Spleen (tissue), 11 donors: ENCODE measurements around the gene LYPD1. TPM values are rescaled to one million over a fixed set of nuclear protein-coding genes. Genes with fewer than 3 reads are reported as not detected.

ENCODE experiments used
- DNase-seq: peaks from one replicate; pipeline ENCODE4 v3.0.0-alpha.2; 2020
- H3K27ac ChIP-seq, 8 donors: fragments of 200-600 bp; sonication (generic) in 7 of 8; 1 replicate in 4 of 8; 2 replicates in 4 of 8; pipeline versions ENCODE4 v1.5.0 to v1.8.0; 2016 to 2021; ENCODE audit warnings: inconsistent platforms in 4 of 8, mild to moderate bottlenecking in 4 of 8, moderate library complexity in 1 of 8
- H3K27me3 ChIP-seq, 7 donors: fragments of 200-600 bp; sonication (generic) in 6 of 7; replicated peaks in 1 of 7; 1 replicate in 4 of 7; 2 replicates in 3 of 7; pipeline versions ENCODE4 v1.5.0 to v1.8.0; 2016 to 2021; ENCODE audit warnings: inconsistent platforms in 3 of 7, mild to moderate bottlenecking in 1 of 7
- H3K36me3 ChIP-seq, 6 donors: fragments of 200-600 bp; sonication (generic) in 5 of 6; 1 replicate in 4 of 6; 2 replicates in 2 of 6; pipeline versions ENCODE4 v1.5.0 to v1.8.0; 2016 to 2021; ENCODE audit warnings: inconsistent platforms in 2 of 6
- H3K4me1 ChIP-seq, 6 donors: fragments of 200-600 bp; sonication (generic) in 5 of 6; 1 replicate in 3 of 6; 2 replicates in 3 of 6; pipeline versions ENCODE4 v1.5.0 to v1.8.0; 2016 to 2021; ENCODE audit warnings: inconsistent platforms in 3 of 6
- H3K4me3 ChIP-seq, 8 donors: fragments of 200-600 bp; sonication (generic) in 7 of 8; 1 replicate in 4 of 8; 2 replicates in 4 of 8; pipeline versions ENCODE4 v1.5.0 to v1.8.0; 2016 to 2021; ENCODE audit warnings: inconsistent platforms in 4 of 8, mild to moderate bottlenecking in 4 of 8, moderate library complexity in 2 of 8
- H3K9me3 ChIP-seq, 8 donors: fragments of 200-600 bp; sonication (generic) in 7 of 8; 1 replicate in 4 of 8; 2 replicates in 4 of 8; pipeline versions ENCODE4 v1.5.0 to v1.8.0; 2016 to 2021; ENCODE audit warnings: inconsistent platforms in 4 of 8
- CTCF ChIP-seq, 11 experiments: fragments of 200-600 bp in 7 of 11; fragments of 450-650 bp in 4 of 11; sonication (generic) in 4 of 11; IDR thresholded peaks in 8 of 11; conservative IDR thresholded peaks in 3 of 11; 1 replicate in 7 of 11; 2 replicates in 4 of 11; pipeline versions ENCODE4 v1.4.0 to v1.8.0; 2016 to 2021; ENCODE audit warnings: antibody characterized with exemption in 11 of 11, inconsistent platforms in 4 of 11, mild to moderate bottlenecking in 1 of 11
- POLR2A ChIP-seq, 3 donors: fragments of 450-650 bp; IDR thresholded peaks; one replicate each; pipeline ENCODE4 v1.5.1; 2017; ENCODE audit warnings: antibody characterized with exemption in 3 of 3, mild to moderate bottlenecking in 1 of 3
- POLR2AphosphoS5 ChIP-seq, 3 donors: sonication (generic); formaldehyde crosslinking; IDR thresholded peaks; one replicate each; pipeline ENCODE4 v1.5.1; 2017; ENCODE audit warnings: antibody characterized with exemption in 3 of 3
- WGBS, 5 donors: extraction: QIAGEN DNeasy Blood & Tissue Kit in 3 of 5; methylation state at CpG; one replicate each; pipeline versions ENCODE4 v1.1.5 to v1.1.7; 2013 to 2018; 5-methylcytosine and 5-hydroxymethylcytosine counted together
- intact Hi-C: fragments of 100-400 bp; cut with DNase I; formaldehyde crosslinking; loops from one replicate; pipeline ENCODE4 v1.15.0; 2023; ENCODE audit warnings: low total_unique reads
- polyA plus RNA-seq, 3 donors: library from polyadenylated mRNA; stranded (reverse); fragments of 200-250 nt; gene quantifications; one replicate each; pipeline ENCODE4 v1.2.1, GENCODE V29; 2013
- total RNA-seq, 7 donors: library from RNA; depleted of rRNA in 3 of 7; stranded (reverse); fragments of >200 nt in 3 of 7; fragmentation: NEBNext Ultra II Directional in 4 of 7; extraction: Animal tissue kit (Norgen Biotek cat#: 25700) in 4 of 7; gene quantifications; one replicate each; pipeline versions ENCODE4 v1.1.0 to v1.2.1, GENCODE V29; 2016 to 2021
- donor health status: healthy with polysubstance abuse.
- donor health status: DM: no; HTN: no; CAD: no; lungs with moderate emphysema.
- donor health status: DM: no; HTN: no; CAD: no.
- donor health status: Bipolar disorder and iron deficiency.
- donor health status: healthy.
- donor health status: DM: no; HTN: no; CAD: no.
- donor health status: DM: yes; HTN: yes; CAD: no.

Gene LYPD1
- total and polyA plus RNA-seq, 10 donors: 0.10 to 4.3 (median 0.46) TPM

- peaks cover 0 to 20% (median 4%) of the 10 kb centered on the region in 8 donors for H3K9me3 ChIP-seq
- intact Hi-C loops: no loop called here
- no peak overlapping the region for H3K4me3 ChIP-seq
- no peaks in the 10 kb centered on the region for H3K4me1 ChIP-seq
- 60 to 88% (median 82%) methylated on average over 1 of the region's 1 CpG for WGBS, 5 donors
- peaks cover 0 to 8% (median 0%) of the 10 kb centered on the region in 7 donors for H3K27me3 ChIP-seq
- DNase-seq: no peak
- TF ChIP-seq POLR2A (IDR thresholded peaks at IDR 0.05) (no peak), CTCF (IDR thresholded peaks at IDR 0.05 in 8 of 11, conservative IDR thresholded peaks at IDR 0.05 in 3 of 11) (no peak), POLR2AphosphoS5 (IDR thresholded peaks at IDR 0.05) (no peak)
- H3K36me3 ChIP-seq: no peaks in the 10 kb centered on the region
- no peak overlapping the region for H3K27ac ChIP-seq
Observed at GRCh38 chr2:132597831-132598230, 72.2 kb downstream of the LYPD1 start.

- Histone ChIP-seq H3K4me3 (no peak overlapping the region), H3K36me3 (no peaks in the 10 kb centered on the region)
- TF ChIP-seq POLR2A (IDR thresholded peaks at IDR 0.05): no peak
- no peak for TF ChIP-seq CTCF (IDR thresholded peaks at IDR 0.05 in 8 of 11, conservative IDR thresholded peaks at IDR 0.05 in 3 of 11)
- TF ChIP-seq POLR2AphosphoS5 (IDR thresholded peaks at IDR 0.05): no peak
Observed at GRCh38 chr2:132597166-132597565, 72.8 kb downstream of the LYPD1 start.

GRCh38 chr2:132595693-132596092, 74.3 kb downstream of the LYPD1 start:
- peaks cover 0 to 20% (median 4%) of the 10 kb centered on the region in 8 donors for H3K9me3 ChIP-seq
- DNase-seq: no peak
- no peaks in the 10 kb centered on the region for H3K36me3 ChIP-seq
- intact Hi-C loops: no loop called here
- no peaks in the 10 kb centered on the region for H3K4me1 ChIP-seq
- WGBS, 5 donors: 72 to 88% (median 86%) methylated on average over 2 of the region's 2 CpGs
- TF ChIP-seq POLR2AphosphoS5 (IDR thresholded peaks at IDR 0.05): no peak
- no peak for TF ChIP-seq POLR2A (IDR thresholded peaks at IDR 0.05)
- TF ChIP-seq CTCF (IDR thresholded peaks at IDR 0.05 in 8 of 11, conservative IDR thresholded peaks at IDR 0.05 in 3 of 11): no peak
- H3K27ac ChIP-seq: no peak overlapping the region
- peaks cover 0 to 8% (median 0%) of the 10 kb centered on the region in 7 donors for H3K27me3 ChIP-seq
- H3K4me3 ChIP-seq: no peak overlapping the region

More at GRCh38 chr2:132597166-132597565, 72.8 kb downstream of the LYPD1 start:
- intact Hi-C loops: no loop called here
- H3K9me3 ChIP-seq: peaks cover 0 to 20% (median 4%) of the 10 kb centered on the region in 8 donors
- no peak overlapping the region for H3K27ac ChIP-seq
- DNase-seq: no peak
- no peaks in the 10 kb centered on the region for H3K4me1 ChIP-seq
- peaks cover 0 to 8% (median 0%) of the 10 kb centered on the region in 7 donors for H3K27me3 ChIP-seq

DNA sequence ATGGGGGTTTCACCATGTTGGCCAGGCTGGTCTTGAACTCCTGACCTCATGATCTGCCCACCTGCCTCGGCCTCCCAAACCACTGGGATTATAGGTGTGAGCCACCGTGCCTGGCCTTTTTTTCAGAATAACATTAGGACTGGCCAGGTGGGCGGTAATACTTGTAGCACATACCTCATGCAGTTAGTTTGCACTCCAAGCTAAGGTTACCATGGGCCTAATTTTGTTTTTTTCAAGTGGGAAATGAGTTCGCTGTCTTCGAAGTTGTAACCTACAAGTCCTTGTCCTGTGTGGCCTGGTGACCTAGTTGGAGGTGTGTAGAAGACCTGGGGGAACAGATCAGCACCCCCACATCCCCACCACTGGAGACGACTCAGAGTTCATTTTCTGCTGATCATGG, 74.8 kb downstream of the LYPD1 start:
- WGBS, 5 donors: 67 to 79% (median 73%) methylated on average over 6 of the region's 6 CpGs
- Histone ChIP-seq H3K4me1 (no peaks in the 10 kb centered on the region), H3K27me3 (peaks cover 0 to 8% (median 0%) of the 10 kb centered on the region in 7 donors), H3K36me3 (no peaks in the 10 kb centered on the region), H3K9me3 (peaks cover 0 to 20% (median 4%) of the 10 kb centered on the region in 8 donors), H3K4me3 (no peak overlapping the region), H3K27ac (no peak overlapping the region)
- no peak for TF ChIP-seq CTCF (IDR thresholded peaks at IDR 0.05 in 8 of 11, conservative IDR thresholded peaks at IDR 0.05 in 3 of 11)
- no peak for TF ChIP-seq POLR2A (IDR thresholded peaks at IDR 0.05)
- TF ChIP-seq POLR2AphosphoS5 (IDR thresholded peaks at IDR 0.05): no peak
- DNase-seq: no peak
- intact Hi-C loops: no loop called here
